IPS-20b (cell line): ENCODE measurements around the gene HOXA6.

ENCODE experiments used
- H3K27ac ChIP-seq: one replicate; pipeline ENCODE4 v1.5.1; 2013; ENCODE audit warnings: low read length
- H3K27me3 ChIP-seq: 2 replicates; pipeline ENCODE4 v1.6.1; 2013; ENCODE audit warnings: mild to moderate bottlenecking, low read length, inconsistent platforms; ENCODE audit not compliant: insufficient read depth
- H3K36me3 ChIP-seq: 2 replicates; pipeline ENCODE4 v1.6.1; 2013; ENCODE audit warnings: low read depth, mild to moderate bottlenecking, inconsistent platforms, low read length, moderate library complexity; ENCODE audit not compliant: insufficient read depth
- H3K4me1 ChIP-seq: 2 replicates; pipeline ENCODE4 v1.6.1; 2013; ENCODE audit warnings: mild to moderate bottlenecking, control low read depth, inconsistent platforms, low read length, moderate library complexity; ENCODE audit not compliant: insufficient read depth
- H3K4me3 ChIP-seq: 2 replicates; pipeline ENCODE4 v1.5.1; 2013; ENCODE audit warnings: mild to moderate bottlenecking, low read length, inconsistent platforms
- H3K9ac ChIP-seq: 2 replicates; pipeline ENCODE4 v1.6.1; 2013; ENCODE audit warnings: low read depth, mild to moderate bottlenecking, inconsistent platforms, low read length, moderate library complexity
- H3K9me3 ChIP-seq: 2 replicates; pipeline ENCODE4 v1.6.1; 2013; ENCODE audit warnings: mild to moderate bottlenecking, low read depth, low read length, inconsistent platforms; ENCODE audit not compliant: insufficient read depth

HOXA6 gene

GRCh38 chr7:27175626-27176523 lies 28.3 kb upstream of the HOXA6 start:
- H3K27me3 ChIP-seq, result peaks cover 100% of the 10 kb centered on the region
- H3K36me3 ChIP-seq, result no peaks in the 10 kb centered on the region
- no peaks in the 10 kb centered on the region for H3K4me1 ChIP-seq
- H3K9ac ChIP-seq, result no peak overlapping the region
- H3K27ac ChIP-seq, result no peak overlapping the region
- H3K4me3 ChIP-seq, result no peak overlapping the region
- peaks cover 16% of the 10 kb centered on the region for H3K9me3 ChIP-seq

GRCh38 chr7:27174874-27175625 lies 27.5 kb upstream of the HOXA6 start:
- H3K36me3 ChIP-seq, result no peaks in the 10 kb centered on the region
- H3K4me3 ChIP-seq, result no peak overlapping the region
- no peaks in the 10 kb centered on the region for H3K4me1 ChIP-seq
- H3K27me3 ChIP-seq, result peaks cover 100% of the 10 kb centered on the region
- no peak overlapping the region for H3K27ac ChIP-seq
- peaks cover 16% of the 10 kb centered on the region for H3K9me3 ChIP-seq
- H3K9ac ChIP-seq, result no peak overlapping the region

GRCh38 chr7:27173956-27174873 lies 26.6 kb upstream of the HOXA6 start, which contains the start of gene HOXA10:
HOXA10 (minus strand) TSS chr7:27174320; CDS start chr7:27174306, 14 bp downstream.
- Histone ChIP-seq H3K27me3 (peaks cover 100% of the 10 kb centered on the region), H3K4me3 (no peak within 1 kb of the TSS), H3K36me3 (no peaks in the 10 kb centered on the region), H3K9me3 (peaks cover 16% of the 10 kb centered on the region), H3K9ac (no peak within 1 kb of the TSS), H3K4me1 (no peaks in the 10 kb centered on the region), H3K27ac (no peak within 1 kb of the TSS)

GRCh38 chr7:27173511-27173955 lies 26.0 kb upstream of the HOXA6 start:
- Histone ChIP-seq H3K4me1 (no peaks in the 10 kb centered on the region), H3K9ac (no peak overlapping the region), H3K27me3 (peaks cover 100% of the 10 kb centered on the region), H3K4me3 (no peak overlapping the region), H3K36me3 (no peaks in the 10 kb centered on the region), H3K27ac (no peak overlapping the region), H3K9me3 (peaks cover 16% of the 10 kb centered on the region)

GRCh38 chr7:27172823-27173510 lies 25.4 kb upstream of the HOXA6 start:
- H3K4me3 ChIP-seq, result no peak overlapping the region
- H3K9me3 ChIP-seq, result peaks cover 18% of the 10 kb centered on the region
- H3K36me3 ChIP-seq, result no peaks in the 10 kb centered on the region
- no peaks in the 10 kb centered on the region for H3K4me1 ChIP-seq
- peaks cover 100% of the 10 kb centered on the region for H3K27me3 ChIP-seq
- no peak overlapping the region for H3K27ac ChIP-seq
- H3K9ac ChIP-seq, result no peak overlapping the region

- H3K27ac ChIP-seq, result no peak overlapping the region
- peaks cover 22% of the 10 kb centered on the region for H3K9me3 ChIP-seq
- H3K4me1 ChIP-seq, result no peaks in the 10 kb centered on the region
- H3K27me3 ChIP-seq, result peaks cover 100% of the 10 kb centered on the region
- no peak overlapping the region for H3K4me3 ChIP-seq
- H3K36me3 ChIP-seq, result no peaks in the 10 kb centered on the region
- H3K9ac ChIP-seq, result no peak overlapping the region
Observed at GRCh38 chr7:27172315-27172774, 24.8 kb upstream of the HOXA6 start.

- H3K9me3 ChIP-seq, result peaks cover 23% of the 10 kb centered on the region
- no peak overlapping the region for H3K4me3 ChIP-seq
- H3K27me3 ChIP-seq, result peaks cover 100% of the 10 kb centered on the region
- no peaks in the 10 kb centered on the region for H3K36me3 ChIP-seq
- no peaks in the 10 kb centered on the region for H3K4me1 ChIP-seq
- no peak overlapping the region for H3K27ac ChIP-seq
- H3K9ac ChIP-seq, result no peak overlapping the region
Observed at GRCh38 chr7:27171637-27172314, 24.2 kb upstream of the HOXA6 start.

GRCh38 chr7:27171325-27171636 lies 23.7 kb upstream of the HOXA6 start:
- H3K4me1 ChIP-seq, result no peaks in the 10 kb centered on the region
- H3K27ac ChIP-seq, result no peak overlapping the region
- H3K4me3 ChIP-seq, result no peak overlapping the region
- peaks cover 100% of the 10 kb centered on the region for H3K27me3 ChIP-seq
- H3K9ac ChIP-seq, result no peak overlapping the region
- no peaks in the 10 kb centered on the region for H3K36me3 ChIP-seq
- H3K9me3 ChIP-seq, result peaks cover 28% of the 10 kb centered on the region

GRCh38 chr7:27170426-27171324 lies 23.1 kb upstream of the HOXA6 start:
- H3K27me3 ChIP-seq, result peaks cover 100% of the 10 kb centered on the region
- no peak overlapping the region for H3K4me3 ChIP-seq
- no peak overlapping the region for H3K9ac ChIP-seq
- H3K4me1 ChIP-seq, result no peaks in the 10 kb centered on the region
- no peaks in the 10 kb centered on the region for H3K36me3 ChIP-seq
- H3K27ac ChIP-seq, result no peak overlapping the region
- peaks cover 28% of the 10 kb centered on the region for H3K9me3 ChIP-seq
